T-cell (primary cell): ENCODE results near the gene KRTAP9-8. TPM values are rescaled to one million over a fixed set of nuclear protein-coding genes. Genes with fewer than 3 reads are reported as not detected.
"Not testable (repeated sequence)": the region's sequence is repeated elsewhere in the genome, so short reads cannot be mapped to it uniquely, and the experiment has no call there.

Experiments
- ATAC-seq, 4 experiments: fragments of 200-7000 bp in 3 of 4; fragments of 150-1000 bp in 1 of 4; cut with Tn5 transposase; replicated peaks in 1 of 4; 1 replicate in 3 of 4; 2 replicates in 1 of 4; pipeline ENCODE4 v1.10.0; 2021; ENCODE audit warnings: moderate library complexity in 3 of 4, mild to moderate bottlenecking in 2 of 4, moderate number of reproducible peaks in 1 of 4
- CTCF ChIA-PET, 2 donors: fragments of 300-600 bp; sonication (Branson Sonifier 250); formaldehyde crosslinking; loops; one replicate each; lab custom pipeline; 2022; ENCODE audit warnings: antibody characterized with exemption in 2 of 2; lab: Charles Lee
- POLR2A ChIA-PET, 2 donors: fragments of 300-600 bp; sonication (Branson Sonifier 250); formaldehyde crosslinking; loops; one replicate each; lab custom pipeline; 2022; ENCODE audit warnings: antibody characterized with exemption in 2 of 2; lab: Charles Lee
- DNase-seq, 35 experiments: peaks; one replicate each; pipeline versions ENCODE4 v3.0.0 to v3.0.0-alpha.2; 2013 to 2023
- H3K27ac ChIP-seq: one replicate; pipeline ENCODE4 v1.5.1; 2013; ENCODE audit warnings: low read length
- H3K27me3 ChIP-seq, 2 experiments: replicated peaks in 1 of 2; 1 replicate in 1 of 2; 2 replicates in 1 of 2; pipeline versions ENCODE4 v1.6.1 to v1.7.0; 2013; ENCODE audit warnings: low read length in 1 of 2, mixed read lengths in 1 of 2; ENCODE audit not compliant: control insufficient read depth in 2 of 2, insufficient read depth in 2 of 2; ENCODE audit errors: extremely low read depth in 1 of 2
- H3K36me3 ChIP-seq, 2 donors: 1 replicate in 1 of 2; 2 replicates in 1 of 2; pipeline versions ENCODE4 v1.6.1 to v1.7.0; 2013; ENCODE audit warnings: low read length in 1 of 2; ENCODE audit not compliant: control insufficient read depth in 2 of 2, insufficient read depth in 1 of 2; ENCODE audit errors: extremely low read depth in 1 of 2
- H3K4me1 ChIP-seq, 2 experiments: 1 replicate in 1 of 2; 2 replicates in 1 of 2; pipeline versions ENCODE4 v1.6.1 to v1.7.0; 2013; ENCODE audit warnings: low read length in 2 of 2, mixed read lengths in 1 of 2; ENCODE audit not compliant: insufficient read depth in 2 of 2, control insufficient read depth in 1 of 2; ENCODE audit errors: extremely low read depth in 1 of 2
- H3K4me3 ChIP-seq, 2 donors: 1 replicate in 1 of 2; 2 replicates in 1 of 2; pipeline versions ENCODE4 v1.5.1 to v1.7.0; 2013; ENCODE audit warnings: mild to moderate bottlenecking in 2 of 2, low read length in 1 of 2, moderate library complexity in 1 of 2; ENCODE audit not compliant: control insufficient read depth in 1 of 2; ENCODE audit errors: extremely low read depth in 1 of 2
- H3K9me3 ChIP-seq: 2 replicates; pipeline ENCODE4 v1.7.0; 2013
- H3K27ac Mint-ChIP-seq, 2 donors: one replicate each; pipeline ENCODE4 v1.8.0; 2020 to 2021; ENCODE audit warnings: mild to moderate bottlenecking in 2 of 2, mixed read lengths in 2 of 2
- H3K27me3 Mint-ChIP-seq, 2 donors: one replicate each; pipeline ENCODE4 v1.8.0; 2021 to 2022; ENCODE audit warnings: mixed read lengths in 2 of 2
- H3K36me3 Mint-ChIP-seq: one replicate; pipeline ENCODE4 v1.8.0; 2021; ENCODE audit warnings: mixed read lengths
- H3K4me1 Mint-ChIP-seq, 3 donors: one replicate each; pipeline ENCODE4 v1.8.0; 2020 to 2022; ENCODE audit warnings: mixed read lengths in 3 of 3, mild to moderate bottlenecking in 1 of 3
- H3K4me3 Mint-ChIP-seq, 3 donors: one replicate each; pipeline ENCODE4 v1.8.0; 2020 to 2022; ENCODE audit warnings: mild to moderate bottlenecking in 3 of 3, mixed read lengths in 3 of 3, moderate library complexity in 3 of 3
- H3K9me3 Mint-ChIP-seq, 3 donors: one replicate each; pipeline ENCODE4 v1.8.0; 2020 to 2022; ENCODE audit warnings: mixed read lengths in 3 of 3
- WGBS: methylation state at CpG from one replicate; pipeline ENCODE4 v1.1.5; 2013; ENCODE audit warnings: missing lambda C conversion rate; ENCODE audit not compliant: insufficient coverage; 5-methylcytosine and 5-hydroxymethylcytosine counted together
- total RNA-seq, 35 experiments: library from RNA in 6 of 35; stranded (reverse) in 6 of 35; fragments of 120-200 nt in 1 of 35; gene quantifications; one replicate each; pipeline versions ENCODE4 v1.2.1 to v1.2.4 and lab custom pipeline; 2013 to 2026

The KRTAP9-8 gene
- total RNA-seq (not detected), total RNA-seq (lab: John Stamatoyannopoulos, UW) (0 reads per million in 29 experiments)
- total RNA-seq (2013) = not detected

DNA sequence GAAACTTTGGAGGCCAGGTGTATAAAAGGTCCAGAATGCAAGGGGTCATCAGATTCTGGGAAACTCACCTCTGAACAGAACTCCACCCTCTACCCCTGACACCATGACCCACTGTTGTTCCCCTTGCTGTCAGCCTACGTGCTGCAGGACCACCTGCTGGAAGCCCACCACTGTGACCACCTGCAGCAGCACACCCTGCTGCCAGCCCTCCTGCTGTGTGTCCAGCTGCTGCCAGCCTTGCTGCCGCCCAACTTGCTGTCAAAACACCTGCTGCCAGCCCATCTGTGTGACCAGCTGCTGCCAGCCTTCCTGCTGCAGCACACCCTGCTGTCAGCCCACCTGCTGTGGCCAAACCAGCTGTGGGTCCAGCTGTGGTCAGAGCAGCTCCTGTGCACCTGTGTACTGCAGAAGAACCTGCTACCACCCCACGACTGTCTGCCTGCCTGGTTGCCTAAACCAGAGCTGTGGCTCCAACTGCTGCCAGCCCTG, at the start of gene KRTAP9-8:
Gene KRTAP9-8 (plus strand): TSS at position 51 of the 489 bp plus-strand sequence. CDS start 53 bp downstream, at position 104.
- ATAC-seq, H3K36me3 Mint-ChIP-seq, H3K27ac ChIP-seq, H3K4me1 ChIP-seq, H3K9me3 Mint-ChIP-seq, H3K36me3 ChIP-seq, CTCF ChIA-PET, POLR2A ChIA-PET, H3K4me3 Mint-ChIP-seq, H3K4me3 ChIP-seq, H3K27ac Mint-ChIP-seq, H3K27me3 ChIP-seq, DNase-seq, H3K9me3 ChIP-seq: not testable (repeated sequence)
- 70% methylated on average over 2 of the region's 3 CpGs for WGBS
- peaks cover 27 to 28% of the 10 kb centered on the region in 2 donors for H3K27me3 Mint-ChIP-seq
- peaks cover 0 to 15% (median 0%) of the 10 kb centered on the region in 3 donors for H3K4me1 Mint-ChIP-seq

DNA sequence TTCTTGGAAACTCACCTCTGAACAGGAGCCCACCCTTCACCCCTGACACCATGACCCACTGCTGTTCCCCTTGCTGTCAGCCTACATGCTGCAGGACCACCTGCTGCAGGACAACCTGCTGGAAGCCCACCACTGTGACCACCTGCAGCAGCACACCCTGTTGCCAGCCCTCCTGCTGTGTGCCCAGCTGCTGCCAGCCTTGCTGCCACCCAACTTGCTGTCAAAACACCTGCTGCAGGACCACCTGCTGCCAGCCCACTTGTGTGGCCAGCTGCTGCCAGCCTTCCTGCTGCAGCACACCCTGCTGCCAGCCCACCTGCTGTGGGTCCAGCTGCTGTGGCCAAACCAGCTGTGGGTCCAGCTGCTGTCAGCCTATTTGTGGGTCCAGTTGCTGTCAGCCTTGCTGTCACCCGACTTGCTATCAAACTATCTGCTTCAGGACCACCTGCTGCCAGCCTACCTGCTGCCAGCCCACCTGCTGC, 47.9 kb upstream of the KRTAP9-8 start, which contains the start of gene KRTAP9-1:
Gene KRTAP9-1 (plus strand): TSS at position 51 of the 482 bp plus-strand sequence. CDS start 0 bp downstream, at position 51.
- 40% methylated on average over 1 of the region's 1 CpG for WGBS
- H3K9me3 ChIP-seq, ATAC-seq, H3K4me1 Mint-ChIP-seq, H3K4me3 Mint-ChIP-seq, H3K27ac Mint-ChIP-seq, CTCF ChIA-PET, H3K4me1 ChIP-seq, DNase-seq, POLR2A ChIA-PET, H3K4me3 ChIP-seq, H3K9me3 Mint-ChIP-seq, H3K36me3 Mint-ChIP-seq, H3K36me3 ChIP-seq, H3K27ac ChIP-seq: not testable (repeated sequence)
- H3K27me3 ChIP-seq = peaks cover 2 to 10% of the 10 kb centered on the region in 2 experiments
- H3K27me3 Mint-ChIP-seq = peaks cover 19 to 29% of the 10 kb centered on the region in 2 donors

GRCh38 chr17:41190328-41190727, 47.5 kb upstream of the KRTAP9-8 start:
- CTCF ChIA-PET = no interaction called here
- H3K4me3 Mint-ChIP-seq = no peak overlapping the region
- H3K27ac Mint-ChIP-seq = no peak overlapping the region
- H3K4me3 ChIP-seq = no peak overlapping the region
- ATAC-seq (no peak), DNase-seq (no peak)
- no peak overlapping the region for H3K27ac ChIP-seq
- POLR2A ChIA-PET = no interaction called here
- no peaks in the 10 kb centered on the region for H3K9me3 Mint-ChIP-seq
- H3K36me3 ChIP-seq = no peaks in the 10 kb centered on the region
- H3K9me3 ChIP-seq = no peaks in the 10 kb centered on the region
- H3K36me3 Mint-ChIP-seq = no peaks in the 10 kb centered on the region
- no peaks in the 10 kb centered on the region for H3K4me1 ChIP-seq
- peaks cover 0 to 8% (median 0%) of the 10 kb centered on the region in 3 donors for H3K4me1 Mint-ChIP-seq
- 94% methylated on average over 3 of the region's 3 CpGs for WGBS
- H3K27me3 ChIP-seq = peaks cover 2 to 10% of the 10 kb centered on the region in 2 experiments
- peaks cover 19 to 29% of the 10 kb centered on the region in 2 donors for H3K27me3 Mint-ChIP-seq

DNA sequence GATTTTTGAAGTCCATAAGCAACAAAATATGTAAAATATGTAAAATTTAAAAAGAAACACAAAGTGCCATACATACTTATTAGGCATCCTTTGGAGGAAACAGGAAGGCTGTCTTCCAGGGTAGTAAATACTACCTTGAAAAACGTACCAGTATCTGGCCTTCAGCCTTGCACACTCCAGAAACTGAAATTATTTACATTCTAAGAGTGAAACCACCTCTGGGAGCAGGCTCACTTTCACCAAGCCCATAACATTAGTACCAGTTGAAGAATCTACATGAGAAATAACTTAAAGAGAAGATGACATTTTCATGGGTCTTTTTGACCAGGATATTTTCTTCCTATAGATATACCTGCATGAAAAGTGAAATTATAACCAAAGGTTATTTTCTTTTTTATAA, 41.7 kb upstream of the KRTAP9-8 start:
- POLR2A ChIA-PET = no interaction called here
- DNase-seq = no peak

GRCh38 chr17:41199421-41200078, 38.2 kb upstream of the KRTAP9-8 start:
- H3K27ac Mint-ChIP-seq = no peak overlapping the region
- no CpG with 5 or more reads among the region's 5 CpGs for WGBS
- H3K36me3 ChIP-seq = no peaks in the 10 kb centered on the region
- no peaks in the 10 kb centered on the region for H3K4me1 ChIP-seq
- no peaks in the 10 kb centered on the region for H3K4me1 Mint-ChIP-seq
- ChIA-PET CTCF (no interaction called here), POLR2A (no interaction called here)
- H3K27me3 ChIP-seq = no peaks in the 10 kb centered on the region
- no peak for DNase-seq
- no peak for ATAC-seq
- H3K27me3 Mint-ChIP-seq = no peaks in the 10 kb centered on the region
- peaks cover 0 to 7% (median 4%) of the 10 kb centered on the region in 3 donors for H3K9me3 Mint-ChIP-seq
- H3K36me3 Mint-ChIP-seq = no peaks in the 10 kb centered on the region
- H3K4me3 Mint-ChIP-seq = no peak overlapping the region
- H3K9me3 ChIP-seq = no peaks in the 10 kb centered on the region
- no peak overlapping the region for H3K27ac ChIP-seq
- H3K4me3 ChIP-seq = no peak overlapping the region

More for the DNA sequence above, 41.7 kb upstream of the KRTAP9-8 start:
- H3K4me3 ChIP-seq = no peak overlapping the region
- CTCF ChIA-PET = interaction anchor here in 1 of 2 donors (0.5 kb wide), 1 partner anchor 98 kb away, joined by 3 read pairs; no protein-coding TSS in a partner anchor
- peaks cover 0 to 7% (median 4%) of the 10 kb centered on the region in 3 donors for H3K9me3 Mint-ChIP-seq
- no peak for ATAC-seq
- no peak overlapping the region for H3K27ac ChIP-seq
- H3K27me3 ChIP-seq = no peaks in the 10 kb centered on the region
- H3K36me3 ChIP-seq = no peaks in the 10 kb centered on the region
- H3K4me1 Mint-ChIP-seq = no peaks in the 10 kb centered on the region
- H3K4me3 Mint-ChIP-seq = no peak overlapping the region
- no peaks in the 10 kb centered on the region for H3K36me3 Mint-ChIP-seq
- H3K4me1 ChIP-seq = no peaks in the 10 kb centered on the region
- no CpG with 5 or more reads among the region's 1 CpG for WGBS
- peaks cover under 1 to 5% of the 10 kb centered on the region in 2 donors for H3K27me3 Mint-ChIP-seq
- H3K9me3 ChIP-seq = no peaks in the 10 kb centered on the region
- H3K27ac Mint-ChIP-seq = no peak overlapping the region

DNA sequence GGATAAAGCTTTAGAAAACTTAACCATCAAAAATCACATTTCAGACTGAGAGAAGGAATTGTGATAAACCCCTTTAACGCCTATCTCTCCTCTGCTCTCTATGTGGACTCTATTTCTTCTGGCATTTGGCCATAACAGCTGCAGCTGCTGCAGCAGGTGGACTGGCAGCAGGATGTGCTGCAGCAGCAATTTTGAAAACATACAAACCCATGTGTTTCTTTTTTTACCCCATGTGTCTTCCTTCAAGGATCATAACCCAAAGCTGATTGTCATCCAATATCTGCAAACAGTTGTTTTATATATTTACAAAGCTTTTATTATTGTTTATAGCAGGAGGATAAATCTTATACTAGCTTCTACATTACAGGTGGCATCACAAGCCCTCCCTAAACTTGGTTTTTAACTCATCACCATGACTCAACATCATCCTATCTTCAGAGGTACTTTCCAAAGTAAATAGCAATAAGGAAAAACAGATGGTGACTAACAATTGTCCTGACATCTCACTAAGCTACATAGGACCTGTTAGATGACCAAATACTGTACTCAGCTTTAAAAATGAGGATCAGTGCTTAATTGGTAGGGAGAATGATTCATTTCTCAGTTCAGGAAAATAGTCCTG, 25.8 kb upstream of the KRTAP9-8 start:
- WGBS = no CpG with 5 or more reads among the region's 1 CpG
- Mint-ChIP-seq H3K4me1 (peaks cover 0 to 10% (median 2%) of the 10 kb centered on the region in 3 donors), H3K9me3 (no peaks in the 10 kb centered on the region), H3K27ac (peak overlapping the region in 1 of 2 donors; percentile 2), H3K4me3 (no peak overlapping the region), H3K27me3 (peaks cover 8 to 46% of the 10 kb centered on the region in 2 donors), H3K36me3 (no peaks in the 10 kb centered on the region)
- CTCF ChIA-PET = no interaction called here
- no peak overlapping the region for H3K27ac ChIP-seq
- no peak for ATAC-seq
- no peaks in the 10 kb centered on the region for H3K36me3 ChIP-seq
- H3K4me1 ChIP-seq = no peaks in the 10 kb centered on the region
- no peak overlapping the region for H3K4me3 ChIP-seq
- H3K27me3 ChIP-seq = peaks cover 0 to 22% of the 10 kb centered on the region in 2 experiments
- H3K9me3 ChIP-seq = no peaks in the 10 kb centered on the region
- DNase-seq = peak in 1 of 35 experiments; percentile 8
- POLR2A ChIA-PET = no interaction called here
